HL-60/S4 treated with retinoic acid at 250 ng/mL for 4 days and 3 days (cell line): ENCODE results near the gene ZNF579.
"Not testable (repeated sequence)": the region's sequence is repeated elsewhere in the genome, so short reads cannot be mapped to it uniquely, and the experiment has no call there.

Source experiments
- in situ Hi-C: fragments of 300-500 bp; cut with MboI; formaldehyde crosslinking; loops from 2 replicates; pipeline ENCODE4 v1.7.0; 2022; ENCODE audit warnings: low sequenced_read_pairs

ZNF579 gene

DNA sequence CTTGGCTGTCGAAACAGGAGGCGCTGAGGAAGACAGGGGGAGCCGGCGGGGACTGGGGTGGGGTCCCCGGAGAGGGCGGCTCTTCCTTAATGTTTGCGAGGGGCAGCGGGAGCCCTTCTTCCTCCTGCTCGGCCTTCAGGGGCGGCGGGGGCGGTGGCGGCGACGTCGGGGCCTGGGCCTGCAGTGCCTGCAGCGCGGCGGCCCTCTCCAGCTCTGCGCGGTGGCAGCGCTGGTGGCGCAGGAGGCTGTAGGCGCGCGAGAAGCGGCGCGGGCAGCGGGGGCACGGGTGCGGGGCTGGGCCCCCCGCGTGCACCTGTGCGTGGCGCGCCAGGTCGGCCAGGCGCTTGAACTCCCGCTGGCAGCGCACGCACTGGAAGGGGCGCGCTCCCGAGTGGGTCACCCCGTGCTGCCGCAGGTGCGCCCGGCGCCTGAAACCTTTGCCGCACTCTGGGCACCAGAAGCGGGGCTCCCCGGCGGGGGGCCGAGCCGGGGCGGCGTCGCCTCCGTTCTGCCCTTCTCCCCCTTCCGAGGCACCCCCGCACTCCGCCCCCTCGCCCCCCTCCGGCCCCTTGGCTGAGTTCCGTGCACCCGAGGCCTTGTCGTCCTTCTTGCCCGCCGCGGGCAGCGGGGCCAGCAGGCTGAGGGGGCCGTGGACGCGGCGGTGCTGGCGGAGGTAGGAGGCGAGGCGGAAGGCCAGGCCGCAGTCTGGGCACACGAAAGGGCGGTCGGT, 2.5 kb downstream of the ZNF579 start:
- in situ Hi-C loops, result no loop called here

DNA sequence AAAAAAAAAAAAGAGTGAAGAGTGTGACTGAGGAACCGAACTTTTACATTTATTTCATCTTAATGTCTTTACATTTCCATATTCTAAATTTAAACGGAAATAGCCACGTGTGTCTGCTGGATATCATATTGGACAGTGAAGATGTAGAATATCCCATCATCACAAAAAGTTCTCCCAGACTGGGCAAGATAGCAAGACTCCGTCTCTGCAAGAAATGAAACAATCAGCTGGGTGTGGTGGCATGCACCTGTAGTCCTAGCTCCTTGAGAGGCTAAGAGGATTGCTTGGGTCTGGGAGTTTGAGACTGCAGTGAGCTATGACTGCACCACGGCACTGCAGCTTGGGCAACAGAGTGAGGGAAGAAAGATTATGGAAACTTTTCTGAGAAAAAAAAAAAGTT, 3.9 kb downstream of the ZNF579 start:
- in situ Hi-C loops, result no loop called here

- in situ Hi-C loops, result not testable (repeated sequence)
Observed at GRCh38 chr19:55573929-55574328, 6.7 kb downstream of the ZNF579 start.

DNA sequence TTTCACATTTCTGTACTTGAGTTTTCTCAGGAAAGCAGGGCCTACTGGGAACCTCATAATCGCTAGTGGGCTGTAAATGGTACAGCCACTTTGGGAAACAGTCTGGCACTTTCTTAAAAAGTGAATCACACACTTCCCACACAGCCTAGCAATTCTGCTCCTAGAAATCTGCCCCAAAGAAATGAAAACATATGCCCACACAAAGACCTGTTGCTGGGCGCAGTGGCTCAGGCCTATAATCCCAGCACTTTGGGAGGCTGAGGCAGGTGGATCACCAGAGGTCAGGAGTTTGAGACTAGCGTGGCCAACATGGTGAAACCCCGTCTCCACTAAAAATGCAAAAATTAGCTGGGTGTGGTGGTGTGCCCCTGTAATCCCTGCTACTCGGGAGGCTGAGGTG, 11.2 kb downstream of the ZNF579 start:
- in situ Hi-C loops, result not testable (repeated sequence)

GRCh38 chr19:55567708-55568328, 12.8 kb downstream of the ZNF579 start:
- in situ Hi-C loops, result no loop called here

DNA sequence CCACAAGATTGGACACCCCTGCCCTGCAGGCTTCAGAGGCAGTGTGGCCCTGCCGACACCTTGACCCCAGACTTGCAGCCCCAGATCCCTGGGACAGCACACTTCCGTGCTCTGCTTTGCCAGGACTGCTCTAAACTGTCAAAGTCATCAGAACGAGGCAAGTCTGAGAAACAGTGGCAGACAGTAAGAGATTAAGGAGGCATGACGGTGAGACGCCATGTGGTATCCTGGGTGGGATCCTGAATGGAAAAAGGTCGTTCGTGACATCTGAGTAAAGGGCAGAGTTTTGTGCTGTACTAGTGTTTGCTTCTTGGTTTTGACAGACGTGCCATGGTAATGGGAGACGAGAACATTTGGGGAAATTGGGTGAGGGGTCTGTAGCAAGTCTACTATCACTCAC, 13.8 kb downstream of the ZNF579 start:
- in situ Hi-C loops, result no loop called here

GRCh38 chr19:55563261-55563690, 17.4 kb downstream of the ZNF579 start:
- in situ Hi-C loops, result no loop called here

GRCh38 chr19:55559684-55560083, 21.0 kb downstream of the ZNF579 start:
- in situ Hi-C loops, result no loop called here

DNA sequence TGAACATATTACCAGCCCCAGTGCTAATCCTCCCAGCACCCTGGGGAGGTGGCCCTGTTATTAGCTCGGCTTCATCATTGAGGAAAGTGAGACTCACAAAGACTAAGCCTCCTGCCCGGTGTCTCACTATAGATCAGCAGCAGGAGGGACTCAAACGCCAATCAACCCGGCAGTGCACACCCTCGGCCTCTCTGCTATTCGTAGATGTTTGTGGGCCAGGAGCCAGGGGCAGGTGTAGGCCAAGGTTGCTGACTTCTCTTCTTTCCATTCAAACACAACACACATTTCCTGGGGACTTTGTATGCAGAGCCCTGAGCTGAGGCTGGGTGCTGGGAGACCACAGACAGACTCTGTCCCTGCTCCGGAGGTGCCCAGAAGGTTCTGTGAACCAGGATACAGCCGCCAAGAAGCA, 25.9 kb downstream of the ZNF579 start:
- in situ Hi-C loops, result no loop called here

DNA sequence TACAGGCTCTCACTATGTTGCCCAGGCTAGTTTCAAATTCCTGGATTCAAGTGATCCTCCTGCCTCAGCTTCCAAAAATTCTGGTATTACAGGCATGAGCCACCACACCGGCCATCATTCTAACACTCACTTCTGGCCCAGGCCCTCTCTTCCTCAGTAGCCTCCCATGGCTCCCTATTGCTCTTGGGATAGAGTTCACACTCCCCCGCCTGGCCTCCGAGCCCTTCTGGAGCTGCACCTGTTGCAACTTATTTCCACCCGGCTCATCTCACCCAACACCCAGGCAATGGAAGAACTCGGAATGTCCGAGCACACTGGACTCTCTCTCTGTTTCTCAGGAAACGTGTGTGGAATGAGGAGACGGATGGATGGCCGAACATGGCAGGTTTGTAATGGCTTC, 26.3 kb downstream of the ZNF579 start:
- in situ Hi-C loops, result no loop called here

GRCh38 chr19:55553217-55554182, 27.1 kb downstream of the ZNF579 start:
- in situ Hi-C loops, result no loop called here

DNA sequence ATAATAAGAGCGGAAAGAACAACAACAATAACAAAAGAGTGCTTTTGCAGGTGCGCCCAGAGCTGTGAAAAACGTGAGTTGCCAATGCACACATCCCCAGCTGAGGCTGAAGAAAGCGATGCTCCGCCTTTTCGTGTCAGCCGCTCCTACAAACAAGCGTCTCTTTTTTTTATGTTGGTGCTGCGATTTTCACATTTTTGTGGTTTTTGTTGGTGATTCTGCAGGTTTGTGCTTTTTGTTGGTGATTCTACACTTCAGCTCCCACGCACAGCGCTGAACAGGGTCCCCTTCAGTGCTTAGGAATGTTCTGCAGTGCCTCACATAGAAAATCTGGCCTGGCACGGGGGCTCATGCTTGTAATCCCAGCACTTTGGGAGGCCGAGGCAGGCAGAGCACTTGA, 28.0 kb downstream of the ZNF579 start:
- in situ Hi-C loops, result no loop called here

DNA sequence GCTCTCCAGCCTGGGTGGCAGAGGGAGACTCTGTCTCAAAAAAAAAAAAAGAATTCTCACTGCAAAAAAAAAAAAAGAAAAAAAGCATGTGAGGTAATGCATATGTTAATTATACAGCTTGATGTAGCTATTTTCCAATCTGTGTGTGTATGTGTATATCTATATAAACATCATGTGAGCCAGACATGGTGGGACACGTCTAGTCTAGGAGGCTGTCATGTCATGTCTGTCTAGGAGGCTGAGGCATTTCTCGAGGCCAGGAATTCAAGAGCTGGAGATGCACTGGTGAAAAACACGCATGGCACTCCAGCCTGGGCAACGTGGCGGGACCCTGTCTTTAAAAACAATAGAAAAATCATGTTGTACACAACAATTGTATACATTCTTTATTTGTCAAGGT, 28.4 kb downstream of the ZNF579 start:
- in situ Hi-C loops, result no loop called here

GRCh38 chr19:55550321-55550650, 30.4 kb downstream of the ZNF579 start:
- in situ Hi-C loops, result no loop called here

- in situ Hi-C loops, result no loop called here
Observed at GRCh38 chr19:55549500-55550320, 30.9 kb downstream of the ZNF579 start.

- in situ Hi-C loops, result no loop called here
Observed at GRCh38 chr19:55546822-55547614, 33.6 kb downstream of the ZNF579 start.

DNA sequence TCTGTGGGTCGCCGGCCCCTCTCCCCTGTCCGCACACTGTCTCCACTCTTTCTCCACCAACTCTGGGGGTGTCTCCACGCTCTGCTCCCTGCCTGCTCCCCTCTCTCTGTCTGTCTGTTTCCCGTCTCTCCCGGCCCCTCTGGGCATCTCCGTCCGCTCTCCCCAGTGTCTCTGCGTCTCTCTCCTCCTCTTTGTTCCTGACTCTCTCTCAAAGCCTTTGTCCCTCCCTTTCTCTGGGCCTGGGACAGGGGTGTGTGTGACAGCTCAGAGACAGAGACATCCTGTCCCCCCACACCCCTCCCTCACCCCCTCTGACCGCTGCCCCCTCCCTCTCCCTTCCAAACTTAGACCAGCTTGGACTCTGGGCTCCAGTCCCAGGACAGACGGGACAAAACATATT, 34.6 kb downstream of the ZNF579 start:
- in situ Hi-C loops, result no loop called here

DNA sequence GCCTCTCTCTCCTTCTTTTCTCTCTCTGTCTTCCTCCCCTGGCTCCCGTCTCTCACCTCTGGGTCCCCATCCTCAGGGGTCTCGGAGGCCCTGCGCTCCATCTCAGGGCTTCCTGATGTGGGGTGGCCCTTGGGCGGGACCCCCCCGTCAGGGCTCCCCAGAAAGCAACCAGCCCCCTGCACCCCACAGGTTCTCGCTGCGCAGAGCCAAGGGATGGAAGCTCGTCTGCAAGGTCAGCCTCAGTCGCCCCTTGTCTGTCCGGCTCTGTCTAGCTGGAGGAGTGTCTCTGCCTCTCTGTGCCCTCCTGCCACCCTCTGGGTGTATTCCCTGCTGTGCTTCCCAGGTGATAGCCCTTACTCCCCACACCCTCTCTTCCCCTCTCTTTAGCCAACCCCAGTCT, 35.2 kb downstream of the ZNF579 start, which contains the start of gene SBK3:
SBK3 (minus strand) TSS at position 101 of the 400 bp plus-strand sequence; CDS start at position 101, 0 bp downstream.
- in situ Hi-C loops, result no loop called here

GRCh38 chr19:55544776-55545439, 35.7 kb downstream of the ZNF579 start:
- in situ Hi-C loops, result no loop called here
